ENCODE results near the gene SMAD6. TPM values are rescaled to one million over a fixed set of nuclear protein-coding genes. Genes with fewer than 3 reads are reported as not detected.

SMAD6 gene
- total RNA-seq, 2 donors from 2014 or later = 9.4 to 22.0 TPM

- intact Hi-C loops (cut with DNase I) = no loop called here
- H3K36me3 ChIP-seq = no peaks in the 10 kb centered on the region
- H3K27me3 ChIP-seq = no peaks in the 10 kb centered on the region
- no peak for DNase-seq
- H3K27ac ChIP-seq = no peak overlapping the region
- no peak overlapping the region for H3K9ac ChIP-seq (ENCODE audit: low read depth in 2 of 2, low read length in 2 of 2)
- no peaks in the 10 kb centered on the region for H3K4me1 ChIP-seq
- H3K9me3 ChIP-seq = no peaks in the 10 kb centered on the region
- no peak for TF ChIP-seq CTCF (IDR thresholded peaks at IDR 0.05)
- no peak overlapping the region for H3K4me3 ChIP-seq
These were observed 122.4 kb downstream of the SMAD6 start for GRCh38 chr15:66824424-66824823.

DNA sequence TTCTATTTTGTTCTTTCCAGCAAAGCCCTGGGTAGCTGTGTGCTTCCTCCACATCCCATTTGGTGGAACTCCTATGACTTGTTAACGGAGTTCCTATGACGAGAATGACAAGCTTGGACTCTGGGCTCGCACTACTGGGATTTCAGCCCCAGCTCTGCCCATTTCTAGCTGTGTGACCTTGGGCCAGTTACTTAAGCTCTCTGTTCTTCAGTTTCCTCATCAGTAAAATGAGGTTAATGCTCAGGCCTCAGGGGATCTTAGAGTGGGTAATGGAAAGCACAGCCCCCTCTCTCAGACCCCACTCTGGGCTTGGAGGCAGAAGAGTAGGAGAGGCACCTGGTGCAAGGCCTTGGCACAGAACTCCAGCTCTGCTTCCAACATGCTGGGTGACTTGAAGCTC, 123.1 kb downstream of the SMAD6 start:
- TF ChIP-seq CTCF (IDR thresholded peaks at IDR 0.05) = no peak
- H3K27ac ChIP-seq = no peak overlapping the region
- no peak overlapping the region for H3K4me3 ChIP-seq
- DNase-seq = no peak
- intact Hi-C loops (cut with DNase I) = no loop called here
- no peaks in the 10 kb centered on the region for H3K27me3 ChIP-seq
- no peak overlapping the region for H3K9ac ChIP-seq (ENCODE audit: low read depth in 2 of 2, low read length in 2 of 2)
- H3K9me3 ChIP-seq = no peaks in the 10 kb centered on the region
- H3K36me3 ChIP-seq = no peaks in the 10 kb centered on the region
- no peaks in the 10 kb centered on the region for H3K4me1 ChIP-seq

- Histone ChIP-seq H3K27me3 (no peaks in the 10 kb centered on the region), H3K9ac (ENCODE audit: low read depth in 2 of 2, low read length in 2 of 2) (no peak overlapping the region), H3K27ac (no peak overlapping the region), H3K4me1 (no peaks in the 10 kb centered on the region), H3K4me3 (no peak overlapping the region), H3K36me3 (no peaks in the 10 kb centered on the region), H3K9me3 (no peaks in the 10 kb centered on the region)
- no peak for TF ChIP-seq CTCF (IDR thresholded peaks at IDR 0.05)
- no peak for DNase-seq
- intact Hi-C loops (cut with DNase I) = no loop called here
These were observed 123.7 kb downstream of the SMAD6 start for GRCh38 chr15:66825731-66826130.

DNA sequence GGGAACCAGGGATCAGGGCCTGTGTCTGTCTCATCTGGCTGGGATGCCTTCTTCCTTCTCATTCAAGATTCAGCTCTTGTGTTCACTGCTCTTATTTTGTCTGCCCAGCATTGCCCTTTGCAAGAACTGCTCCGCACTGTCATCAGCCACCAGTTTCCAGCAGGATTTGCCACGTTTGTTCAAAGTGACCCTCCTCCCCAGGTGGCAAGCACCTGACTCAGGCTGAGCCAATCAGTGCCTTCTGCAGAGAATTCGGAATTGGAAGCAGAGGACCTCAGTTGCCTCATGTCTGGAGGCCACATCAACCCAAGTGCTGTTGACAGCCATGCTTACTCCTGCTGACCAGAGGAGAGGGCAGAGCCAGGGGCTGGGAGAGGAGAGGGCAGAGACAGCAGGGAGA, 124.5 kb downstream of the SMAD6 start:
- no peak for TF ChIP-seq CTCF (IDR thresholded peaks at IDR 0.05)
- no peaks in the 10 kb centered on the region for H3K36me3 ChIP-seq
- intact Hi-C loops (cut with DNase I) = no loop called here
- no peaks in the 10 kb centered on the region for H3K4me1 ChIP-seq
- no peak overlapping the region for H3K9ac ChIP-seq (ENCODE audit: low read depth in 2 of 2, low read length in 2 of 2)
- H3K27ac ChIP-seq = no peak overlapping the region
- no peaks in the 10 kb centered on the region for H3K27me3 ChIP-seq
- H3K4me3 ChIP-seq = no peak overlapping the region
- H3K9me3 ChIP-seq = no peaks in the 10 kb centered on the region
- DNase-seq = no peak

GRCh38 chr15:66827039-66827697, 125.1 kb downstream of the SMAD6 start:
- DNase-seq = no peak
- Histone ChIP-seq H3K9ac (ENCODE audit: low read depth in 2 of 2, low read length in 2 of 2) (no peak overlapping the region), H3K4me3 (no peak overlapping the region), H3K9me3 (no peaks in the 10 kb centered on the region), H3K4me1 (no peaks in the 10 kb centered on the region), H3K36me3 (no peaks in the 10 kb centered on the region), H3K27ac (no peak overlapping the region), H3K27me3 (no peaks in the 10 kb centered on the region)
- TF ChIP-seq CTCF (IDR thresholded peaks at IDR 0.05) = no peak
- intact Hi-C loops (cut with DNase I) = no loop called here

Data from colonic mucosa (tissue), 4 donors.